Muscle of leg (tissue), 11 donors: Measurements from ENCODE around the gene CDC25B. TPM values are rescaled to one million over a fixed set of nuclear protein-coding genes. Genes with fewer than 3 reads are reported as not detected.

Experiments
- DNase-seq: peaks from one replicate; pipeline ENCODE4 v3.0.0; 2013
- H3K27ac ChIP-seq: one replicate; pipeline ENCODE4 v1.5.1; 2013; ENCODE audit warnings: mild to moderate bottlenecking, low read length, control low read depth
- H3K27me3 ChIP-seq: one replicate; pipeline ENCODE4 v1.6.1; 2013; ENCODE audit warnings: low read length; ENCODE audit not compliant: control insufficient read depth, insufficient read depth
- H3K36me3 ChIP-seq: one replicate; pipeline ENCODE4 v1.6.1; 2013; ENCODE audit warnings: low read length; ENCODE audit not compliant: control insufficient read depth, insufficient read depth
- H3K4me1 ChIP-seq: one replicate; pipeline ENCODE4 v1.6.1; 2013; ENCODE audit warnings: low read length; ENCODE audit not compliant: control insufficient read depth, insufficient read depth
- H3K4me3 ChIP-seq: one replicate; pipeline ENCODE4 v1.5.1; 2013; ENCODE audit warnings: low read length, control low read depth
- H3K9me3 ChIP-seq: replicated peaks from 2 replicates; pipeline ENCODE4 v1.6.1; 2013; ENCODE audit warnings: low read depth, low read length; ENCODE audit not compliant: control insufficient read depth
- WGBS: methylation state at CpG from one replicate; pipeline ENCODE4 v1.1.5; 2013; ENCODE audit warnings: missing lambda C conversion rate; ENCODE audit not compliant: insufficient coverage; 5-methylcytosine and 5-hydroxymethylcytosine counted together
- polyA plus RNA-seq, 8 donors: library from polyadenylated mRNA; unstranded; fragments of 120-200 nt; gene quantifications; one replicate each; pipeline versions ENCODE4 v1.2.1 to v1.2.3, GENCODE V29; 2013; ENCODE audit warnings: inconsistent platforms in 1 of 8, low replicate concordance in 1 of 8; ENCODE audit not compliant: insufficient read length in 8 of 8, insufficient read depth in 1 of 8
- total RNA-seq: library from RNA; stranded (reverse); fragments of 120-200 nt; gene quantifications from one replicate; pipeline ENCODE4 v1.2.4, GENCODE V29; 2013

CDC25B gene
- total and polyA plus RNA-seq, 9 donors, result 37.7 to 118 (median 89.9) TPM

DNA sequence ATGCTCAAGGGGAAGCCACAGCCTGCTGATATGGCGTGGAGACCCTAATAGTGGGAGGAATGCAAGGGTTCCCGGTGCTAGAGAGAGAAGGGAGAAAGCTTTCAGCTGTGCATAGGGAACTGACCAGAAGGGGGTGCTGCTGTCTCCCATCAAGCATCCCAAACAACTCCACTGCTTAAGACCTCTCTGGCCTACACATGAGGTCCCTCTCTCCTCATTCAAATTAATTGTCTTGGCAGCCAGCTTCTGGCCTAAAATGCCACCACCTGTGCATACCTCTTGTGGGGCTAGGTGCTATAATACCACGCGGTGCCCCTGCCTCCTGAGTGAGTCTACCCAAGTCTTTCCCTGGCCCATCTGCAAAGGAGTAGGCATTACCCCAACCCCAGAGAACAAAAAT is 43.0 kb upstream of the CDC25B start:
- Histone ChIP-seq H3K4me3 (no peak overlapping the region), H3K27ac (no peak overlapping the region), H3K36me3 (peaks cover 51% of the 10 kb centered on the region), H3K27me3 (peaks cover 9% of the 10 kb centered on the region), H3K9me3 (no peaks in the 10 kb centered on the region), H3K4me1 (peaks cover 3% of the 10 kb centered on the region)
- WGBS, result 33% methylated on average over 2 of the region's 4 CpGs
- DNase-seq, result peak; percentile 85

GRCh38 chr20:3753501-3754275 is 42.4 kb upstream of the CDC25B start:
- H3K27ac ChIP-seq, result no peak overlapping the region
- 76% methylated on average over 13 of the region's 26 CpGs for WGBS
- peaks cover 9% of the 10 kb centered on the region for H3K27me3 ChIP-seq
- peak; percentile 36 for DNase-seq
- no peak overlapping the region for H3K4me3 ChIP-seq
- peaks cover 3% of the 10 kb centered on the region for H3K4me1 ChIP-seq
- peaks cover 49% of the 10 kb centered on the region for H3K36me3 ChIP-seq
- no peaks in the 10 kb centered on the region for H3K9me3 ChIP-seq

GRCh38 chr20:3754276-3754630 is 41.9 kb upstream of the CDC25B start:
- Histone ChIP-seq H3K4me1 (peaks cover 6% of the 10 kb centered on the region), H3K27ac (no peak overlapping the region), H3K27me3 (peaks cover 9% of the 10 kb centered on the region), H3K36me3 (peaks cover 47% of the 10 kb centered on the region), H3K9me3 (no peaks in the 10 kb centered on the region), H3K4me3 (no peak overlapping the region)
- DNase-seq, result no peak
- WGBS, result 79% methylated on average over 14 of the region's 16 CpGs

- Histone ChIP-seq H3K4me1 (peaks cover 4% of the 10 kb centered on the region), H3K27me3 (peaks cover 5% of the 10 kb centered on the region), H3K36me3 (peaks cover 43% of the 10 kb centered on the region), H3K27ac (no peak overlapping the region), H3K4me3 (no peak overlapping the region), H3K9me3 (no peaks in the 10 kb centered on the region)
- WGBS, result 100% methylated on average over 2 of the region's 7 CpGs
- peak; percentile 16 for DNase-seq
Measured at GRCh38 chr20:3755269-3755668, 40.8 kb upstream of the CDC25B start.

- peaks cover 4% of the 10 kb centered on the region for H3K4me1 ChIP-seq
- peaks cover 37% of the 10 kb centered on the region for H3K36me3 ChIP-seq
- H3K4me3 ChIP-seq, result no peak overlapping the region
- WGBS, result 83% methylated on average over 2 of the region's 5 CpGs
- DNase-seq, result peak; percentile 26
- H3K9me3 ChIP-seq, result no peaks in the 10 kb centered on the region
- H3K27me3 ChIP-seq, result peaks cover 3% of the 10 kb centered on the region
- no peak overlapping the region for H3K27ac ChIP-seq
Measured at GRCh38 chr20:3755814-3756480, 40.2 kb upstream of the CDC25B start.

DNA sequence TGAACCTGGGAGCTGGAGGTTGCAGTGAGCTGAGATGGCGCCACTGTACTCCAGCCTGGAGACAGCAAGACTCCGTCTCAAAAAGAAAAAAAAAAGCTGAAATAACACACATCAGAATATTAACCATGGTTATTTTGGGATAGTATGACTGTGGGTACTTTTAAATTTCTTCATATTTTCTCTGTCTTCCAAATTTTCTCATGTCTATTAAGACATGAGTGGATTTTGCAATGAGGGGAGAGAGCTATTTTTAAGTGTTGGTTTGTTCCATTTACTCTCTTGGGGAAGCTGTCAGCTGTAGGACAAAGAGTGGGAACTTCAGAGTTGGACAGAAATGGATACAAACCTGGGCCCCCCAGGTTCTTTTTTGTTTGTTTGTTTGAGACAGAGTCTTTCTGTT is 38.8 kb upstream of the CDC25B start:
- DNase-seq, result peak; percentile 37
- Histone ChIP-seq H3K4me3 (no peak overlapping the region), H3K27me3 (no peaks in the 10 kb centered on the region), H3K27ac (no peak overlapping the region), H3K4me1 (peaks cover 4% of the 10 kb centered on the region), H3K9me3 (no peaks in the 10 kb centered on the region), H3K36me3 (peaks cover 35% of the 10 kb centered on the region)
- no CpG with 5 or more reads among the region's 2 CpGs for WGBS

- 65% methylated on average over 2 of the region's 11 CpGs for WGBS
- Histone ChIP-seq H3K4me1 (peaks cover 4% of the 10 kb centered on the region), H3K36me3 (peaks cover 31% of the 10 kb centered on the region), H3K4me3 (no peak overlapping the region), H3K27ac (no peak overlapping the region), H3K9me3 (no peaks in the 10 kb centered on the region), H3K27me3 (no peaks in the 10 kb centered on the region)
- peak; percentile 42 for DNase-seq
Measured at GRCh38 chr20:3758566-3758965, 37.5 kb upstream of the CDC25B start.

DNA sequence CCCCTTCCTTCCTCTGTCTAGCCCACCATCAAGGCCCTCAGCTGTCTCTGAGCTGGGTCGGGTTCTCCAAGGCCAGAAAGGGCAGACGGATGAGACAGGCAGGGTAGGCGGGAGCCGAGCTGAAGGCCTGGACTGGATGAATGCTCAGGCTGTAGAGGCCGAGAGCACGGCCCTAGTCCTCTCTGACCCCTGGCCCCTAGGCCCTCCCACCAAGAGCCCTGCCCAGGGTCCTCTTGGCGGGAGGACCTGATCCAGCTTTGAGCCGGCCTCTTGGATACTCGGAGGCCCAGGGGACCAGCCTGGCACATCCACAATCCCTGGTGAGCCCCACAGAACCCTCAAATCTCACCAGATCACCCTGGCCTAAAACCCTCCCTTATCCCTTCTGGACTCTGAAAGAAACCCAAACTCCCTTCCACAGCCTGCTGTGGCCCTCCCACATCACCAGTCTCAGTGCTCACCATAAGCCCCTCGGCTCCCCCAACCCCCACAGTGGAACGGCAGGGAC is 36.7 kb upstream of the CDC25B start:
- peaks cover 11% of the 10 kb centered on the region for H3K4me1 ChIP-seq

DNA sequence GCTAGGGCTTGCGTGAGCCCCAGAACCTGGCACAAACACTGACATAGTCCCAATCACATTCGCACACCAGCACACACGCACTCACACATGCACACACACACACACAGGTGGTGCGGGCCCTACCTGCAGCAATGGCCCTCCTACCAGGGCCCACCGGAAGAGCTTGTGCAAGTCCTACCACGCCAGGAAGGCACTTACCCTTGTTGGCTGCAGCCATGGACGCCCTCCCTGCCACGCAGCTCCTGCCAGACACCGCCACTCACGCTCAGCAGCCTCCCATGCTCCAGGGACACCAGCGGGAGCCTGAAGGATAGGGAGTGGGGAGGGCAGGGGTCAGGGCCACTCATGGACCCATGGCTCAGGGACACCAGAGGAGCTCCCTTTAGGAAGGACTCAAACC is 36.2 kb upstream of the CDC25B start:
- Histone ChIP-seq H3K36me3 (peaks cover 29% of the 10 kb centered on the region), H3K9me3 (no peaks in the 10 kb centered on the region), H3K27me3 (no peaks in the 10 kb centered on the region), H3K4me3 (no peak overlapping the region), H3K4me1 (peaks cover 14% of the 10 kb centered on the region), H3K27ac (no peak overlapping the region)
- peak; percentile 15 for DNase-seq
- 89% methylated on average over 10 of the region's 11 CpGs for WGBS

More for the DNA sequence above, 36.7 kb upstream of the CDC25B start:
- H3K27ac ChIP-seq, result no peak overlapping the region
- no peak overlapping the region for H3K4me3 ChIP-seq
- peak; percentile 13 for DNase-seq
- peaks cover 31% of the 10 kb centered on the region for H3K36me3 ChIP-seq
- 68% methylated on average over 11 of the region's 11 CpGs for WGBS
- no peaks in the 10 kb centered on the region for H3K9me3 ChIP-seq
- H3K27me3 ChIP-seq, result no peaks in the 10 kb centered on the region

DNA sequence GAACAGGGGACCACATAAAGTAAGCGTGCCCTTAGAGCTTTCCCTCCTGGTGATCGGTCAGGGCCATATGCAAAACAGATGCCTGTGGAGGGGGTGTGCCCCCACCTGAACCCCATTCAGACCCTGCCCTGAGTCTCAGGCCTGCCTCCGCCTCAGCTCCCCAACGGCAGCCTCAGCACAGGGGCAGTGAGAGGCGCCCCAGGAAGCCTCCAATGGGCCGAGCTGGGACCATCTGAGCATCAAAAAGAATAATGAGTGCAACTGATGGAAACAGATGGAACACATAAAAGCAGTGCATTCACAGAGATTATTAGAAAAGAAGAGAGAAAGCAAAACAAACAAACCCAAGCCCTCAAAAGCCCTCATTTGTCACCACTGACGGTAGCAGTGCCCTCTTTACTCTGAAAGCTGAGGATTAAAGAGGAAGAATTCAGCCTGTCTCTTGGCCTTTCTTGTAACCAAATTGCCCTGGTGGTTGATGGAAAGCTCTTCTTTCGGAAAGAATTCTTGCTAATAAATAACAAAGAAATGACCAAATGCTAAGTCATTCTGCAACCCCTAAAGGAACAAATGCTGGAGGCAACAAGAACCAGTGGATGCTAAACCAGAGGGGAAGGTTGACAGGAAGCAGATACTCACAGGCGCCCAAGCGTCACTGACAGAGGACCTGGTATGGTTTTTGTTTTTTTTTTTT is 35.3 kb upstream of the CDC25B start:
- peak; percentile 1 for DNase-seq
- H3K4me1 ChIP-seq, result peaks cover 21% of the 10 kb centered on the region
- 87% methylated on average over 4 of the region's 10 CpGs for WGBS
- no peaks in the 10 kb centered on the region for H3K9me3 ChIP-seq
- peaks cover 22% of the 10 kb centered on the region for H3K36me3 ChIP-seq
- no peaks in the 10 kb centered on the region for H3K27me3 ChIP-seq
- no peak overlapping the region for H3K27ac ChIP-seq
- no peak overlapping the region for H3K4me3 ChIP-seq
